H9 (cell line): Measurements from ENCODE around the gene PCDH9. TPM values are rescaled to one million over a fixed set of nuclear protein-coding genes. Genes with fewer than 3 reads are reported as not detected.

Experiments
- DNase-seq: peaks from one replicate; pipeline ENCODE4 v3.0.0-alpha.2; 2017
- H2AFZ ChIP-seq: one replicate; pipeline ENCODE4 v1.6.1; 2013; ENCODE audit warnings: mild to moderate bottlenecking, low read length, control low read depth, moderate library complexity
- H2AK5ac ChIP-seq: 2 replicates; pipeline ENCODE4 v1.6.1; 2013; ENCODE audit warnings: low read length, control low read depth, mixed read lengths; ENCODE audit not compliant: insufficient read length
- H2BK120ac ChIP-seq: one replicate; pipeline ENCODE4 v1.6.1; 2013; ENCODE audit warnings: low read depth, mild to moderate bottlenecking, low read length, control low read depth, inconsistent platforms; ENCODE audit not compliant: poor library complexity, severe bottlenecking
- H2BK12ac ChIP-seq: 2 replicates; pipeline ENCODE4 v1.6.1; 2013; ENCODE audit warnings: low read length, control low read depth, mixed read lengths, low read depth; ENCODE audit not compliant: insufficient read length
- H2BK15ac ChIP-seq: 2 replicates; pipeline ENCODE4 v1.6.1; 2013; ENCODE audit warnings: low read depth, low read length, control low read depth
- H2BK20ac ChIP-seq: one replicate; pipeline ENCODE4 v1.6.1; 2013; ENCODE audit warnings: low read depth, mild to moderate bottlenecking, low read length, control low read depth, inconsistent platforms; ENCODE audit not compliant: poor library complexity, severe bottlenecking
- H2BK5ac ChIP-seq: 2 replicates; pipeline ENCODE4 v1.6.1; 2013; ENCODE audit warnings: low read length, control low read depth, mixed read lengths; ENCODE audit not compliant: insufficient read length
- H3K14ac ChIP-seq: 2 replicates; pipeline ENCODE4 v1.6.1; 2013; ENCODE audit warnings: low read length, control low read depth; ENCODE audit not compliant: insufficient read depth
- H3K18ac ChIP-seq: 2 replicates; pipeline ENCODE4 v1.6.1; 2013; ENCODE audit warnings: low read depth, mild to moderate bottlenecking, mixed read lengths, low read length, control low read depth; ENCODE audit not compliant: insufficient read length
- H3K23ac ChIP-seq: 2 replicates; pipeline ENCODE4 v1.6.1; 2013; ENCODE audit warnings: low read length, control low read depth, mixed read lengths, low read depth; ENCODE audit not compliant: insufficient read length
- H3K23me2 ChIP-seq: 2 replicates; pipeline ENCODE4 v1.6.1; 2013; ENCODE audit warnings: low read depth, mild to moderate bottlenecking, mixed read lengths, low read length, control low read depth; ENCODE audit not compliant: insufficient read length, poor library complexity, severe bottlenecking
- H3K27ac ChIP-seq: 2 replicates; pipeline ENCODE4 v1.5.1; 2013; ENCODE audit warnings: low read length, control low read depth, mixed read lengths, low read depth; ENCODE audit not compliant: insufficient read length
- H3K27me3 ChIP-seq: 2 replicates; pipeline ENCODE4 v1.6.1; 2013; ENCODE audit warnings: low read length, control low read depth, inconsistent platforms; ENCODE audit not compliant: insufficient read depth
- H3K4ac ChIP-seq: 2 replicates; pipeline ENCODE4 v1.6.1; 2013; ENCODE audit warnings: low read depth, mild to moderate bottlenecking, control low read depth, inconsistent platforms, low read length, moderate library complexity
- H3K4me1 ChIP-seq: 2 replicates; pipeline ENCODE4 v1.6.1; 2013; ENCODE audit warnings: low read length, control low read depth, inconsistent platforms; ENCODE audit not compliant: insufficient read depth
- H3K4me2 ChIP-seq: 2 replicates; pipeline ENCODE4 v1.6.1; 2013; ENCODE audit warnings: low read length, control low read depth, mixed read lengths; ENCODE audit not compliant: insufficient read length, insufficient read depth
- H3K56ac ChIP-seq: 2 replicates; pipeline ENCODE4 v1.6.1; 2013; ENCODE audit warnings: low read depth, mild to moderate bottlenecking, mixed read lengths, low read length, control low read depth; ENCODE audit not compliant: insufficient read length
- H3K79me1 ChIP-seq: 2 replicates; pipeline ENCODE4 v1.6.1; 2013; ENCODE audit warnings: low read depth, mild to moderate bottlenecking, moderate library complexity, low read length, control low read depth, inconsistent platforms; ENCODE audit not compliant: insufficient read depth, poor library complexity, severe bottlenecking
- H3K79me2 ChIP-seq: 2 replicates; pipeline ENCODE4 v1.6.1; 2013; ENCODE audit warnings: low read length, control low read depth, inconsistent platforms; ENCODE audit not compliant: insufficient read depth
- H3K9ac ChIP-seq: 2 replicates; pipeline ENCODE4 v1.6.1; 2013; ENCODE audit warnings: low read length, control low read depth, mixed read lengths; ENCODE audit not compliant: insufficient read length; ENCODE audit errors: extremely low read depth
- H3K9me3 ChIP-seq: one replicate; pipeline ENCODE4 v1.6.1; 2013; ENCODE audit warnings: low read depth, low read length, inconsistent platforms; ENCODE audit not compliant: control insufficient read depth
- H3T11ph ChIP-seq: one replicate; pipeline ENCODE4 v1.6.1; 2013; ENCODE audit warnings: mild to moderate bottlenecking, low read length, control low read depth, inconsistent platforms
- H4K20me1 ChIP-seq: one replicate; pipeline ENCODE4 v1.6.1; 2013; ENCODE audit not compliant: control insufficient read depth, insufficient read length, insufficient read depth
- H4K5ac ChIP-seq: 2 replicates; pipeline ENCODE4 v1.6.1; 2013; ENCODE audit warnings: low read depth, mild to moderate bottlenecking, mixed read lengths, low read length, control low read depth; ENCODE audit not compliant: insufficient read length
- H4K8ac ChIP-seq: replicated peaks from 2 replicates; pipeline ENCODE4 v1.6.1; 2013; ENCODE audit warnings: low read length, control low read depth, mixed read lengths, low read depth; ENCODE audit not compliant: insufficient read length
- H4K91ac ChIP-seq: 2 replicates; pipeline ENCODE4 v1.6.1; 2013; ENCODE audit warnings: low read depth, mild to moderate bottlenecking, moderate library complexity, mixed read lengths, low read length, control low read depth; ENCODE audit not compliant: insufficient read length
- H3K27ac Mint-ChIP-seq, 3 experiments: 2 replicates in 2 of 3; 3 replicates in 1 of 3; pipeline ENCODE4 v1.8.0; 2020 to 2021; ENCODE audit warnings: mixed read lengths in 3 of 3, mild to moderate bottlenecking in 1 of 3, moderate library complexity in 1 of 3
- H3K27me3 Mint-ChIP-seq: 2 replicates; pipeline ENCODE4 v1.8.0; 2021; ENCODE audit warnings: low read depth, mild to moderate bottlenecking, moderate library complexity, mixed read lengths
- H3K36me3 Mint-ChIP-seq, 3 experiments: 2 replicates in 2 of 3; 3 replicates in 1 of 3; pipeline ENCODE4 v1.8.0; 2020 to 2021; ENCODE audit warnings: low read depth in 3 of 3, mixed read lengths in 3 of 3; ENCODE audit not compliant: insufficient read depth in 1 of 3
- H3K4me1 Mint-ChIP-seq, 2 experiments: 2 replicates each; pipeline ENCODE4 v1.8.0; 2020; ENCODE audit warnings: mixed read lengths in 2 of 2
- H3K4me3 Mint-ChIP-seq, 2 experiments: 2 replicates in 1 of 2; 3 replicates in 1 of 2; pipeline ENCODE4 v1.8.0; 2020 to 2021; ENCODE audit warnings: mild to moderate bottlenecking in 2 of 2, mixed read lengths in 2 of 2, moderate library complexity in 1 of 2
- H3K9me3 Mint-ChIP-seq, 2 experiments: 2 replicates in 1 of 2; 3 replicates in 1 of 2; pipeline ENCODE4 v1.8.0; 2020; ENCODE audit warnings: mild to moderate bottlenecking in 2 of 2, mixed read lengths in 2 of 2, moderate library complexity in 1 of 2
- CTCF ChIP-seq: fragments of 200-600 bp; sonication (generic); conservative IDR thresholded peaks from 3 replicates; pipeline ENCODE4 v1.8.0; 2021; ENCODE audit warnings: antibody characterized with exemption, mild to moderate bottlenecking
- WGBS: extraction: QIAGEN DNeasy Blood & Tissue Kit; methylation state at CpG from one replicate; pipeline ENCODE4 v1.1.7; 2013; ENCODE audit warnings: missing lambda C conversion rate, low lambda C conversion rate, mixed read lengths; ENCODE audit not compliant: insufficient read length; ENCODE audit errors: extremely low coverage; 5-methylcytosine and 5-hydroxymethylcytosine counted together
- total RNA-seq: library from RNA; stranded (reverse); gene quantifications from 2 replicates; pipeline ENCODE4 v1.2.1, GENCODE V29; 2021

PCDH9 gene
- total RNA-seq, 1 experiment from 2014 or later: 0.11 TPM

DNA sequence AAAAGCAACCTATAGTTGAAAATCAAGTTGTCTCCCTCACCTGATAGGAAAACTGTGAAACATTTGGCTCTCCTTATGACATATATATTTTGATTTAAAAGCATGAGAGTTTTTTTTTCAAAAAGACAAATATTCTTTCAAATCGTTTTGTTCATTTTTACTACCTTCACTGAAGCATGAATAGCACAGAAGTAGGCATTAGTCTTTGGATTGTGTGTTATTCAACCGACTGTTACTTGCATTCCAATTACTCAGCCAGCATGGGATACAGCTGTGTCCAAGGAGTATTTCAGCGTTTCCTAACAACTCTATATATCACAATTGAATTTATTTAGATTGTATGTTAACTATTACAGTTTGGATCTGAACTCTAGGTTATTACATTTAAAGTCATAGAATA is 135.2 kb downstream of the PCDH9 start:
- no peak overlapping the region for H3K56ac ChIP-seq
- DNase-seq: no peak
- no peak overlapping the region for H4K5ac ChIP-seq
- no peak for TF ChIP-seq CTCF
- H3K36me3 Mint-ChIP-seq: no peaks in the 10 kb centered on the region
- no peaks in the 10 kb centered on the region for H3K9me3 Mint-ChIP-seq
- no peak overlapping the region for H3K27ac ChIP-seq
- no peak overlapping the region for H3T11ph ChIP-seq
- H3K23ac ChIP-seq: no peak overlapping the region
- no peaks in the 10 kb centered on the region for H3K79me1 ChIP-seq
- H3K9me3 ChIP-seq: no peaks in the 10 kb centered on the region
- H3K4me3 Mint-ChIP-seq: no peak overlapping the region
- no peak overlapping the region for H3K14ac ChIP-seq
- H4K20me1 ChIP-seq: no peaks in the 10 kb centered on the region
- H3K9ac ChIP-seq: no peak overlapping the region
- no peak overlapping the region for H4K8ac ChIP-seq
- H2BK120ac ChIP-seq: no peak overlapping the region
- no peaks in the 10 kb centered on the region for H3K27me3 ChIP-seq
- no peak overlapping the region for H2BK5ac ChIP-seq
- H3K4me2 ChIP-seq: no peak overlapping the region
- no peak overlapping the region for H2BK15ac ChIP-seq
- no peak overlapping the region for H2BK20ac ChIP-seq
- no peaks in the 10 kb centered on the region for H3K79me2 ChIP-seq
- no peak overlapping the region for H3K27ac Mint-ChIP-seq
- H3K4me1 Mint-ChIP-seq: no peaks in the 10 kb centered on the region
- no peak overlapping the region for H4K91ac ChIP-seq
- no CpG with 5 or more reads among the region's 3 CpGs for WGBS
- no peak overlapping the region for H2AK5ac ChIP-seq
- H2BK12ac ChIP-seq: no peak overlapping the region
- H3K4ac ChIP-seq: no peak overlapping the region
- no peaks in the 10 kb centered on the region for H3K4me1 ChIP-seq
- H3K18ac ChIP-seq: no peak overlapping the region
- no peak overlapping the region for H2AFZ ChIP-seq
- H3K27me3 Mint-ChIP-seq: no peaks in the 10 kb centered on the region
- H3K23me2 ChIP-seq: no peaks in the 10 kb centered on the region
